Measurements from ENCODE around the gene GALNT14. TPM values are rescaled to one million over a fixed set of nuclear protein-coding genes. Genes with fewer than 3 reads are reported as not detected.

GALNT14 gene
- total and polyA plus RNA-seq, 9 of the 15 experiments (the other 6 are each of a cell fraction or from before 2014, with no cell fraction given) = 0.11 TPM; not detected in 8

- no peak for TF ChIP-seq SIN3A (IDR thresholded peaks at IDR 0.05; ENCODE audit: borderline replicate concordance in 2 of 2, control insufficient read depth in 1 of 2, low read depth in 2 of 2, low read length in 2 of 2)
- no peak for TF ChIP-seq ARHGAP35 (IDR thresholded peaks at IDR 0.05; ENCODE audit: partially characterized antibody)
- no peak for TF ChIP-seq CTBP1 (IDR thresholded peaks at IDR 0.05; ENCODE audit: borderline replicate concordance)
- no peak for TF ChIP-seq DPF2 (IDR thresholded peaks at IDR 0.05)
- no peak for TF ChIP-seq TRIM28 (IDR thresholded peaks at IDR 0.05)
- no peak for TF ChIP-seq NBN (IDR thresholded peaks at IDR 0.05; ENCODE audit: low read depth)
- no peak for TF ChIP-seq FOXP1 (CRISPR knock-in tag; IDR thresholded peaks at IDR 0.05)
- TF ChIP-seq POLR2G (IDR thresholded peaks at IDR 0.05; ENCODE audit: low read depth, low read length) = no peak
These were observed 266.1 kb downstream of the GALNT14 start (continued) for GRCh38 chr2:30871980-30872789.

GRCh38 chr2:30871440-30871839 is 266.8 kb downstream of the GALNT14 start:
- H3K4me3 ChIP-seq = no peak overlapping the region
- H3K27ac ChIP-seq (ENCODE audit: extremely low read depth, low read depth, low read length) = no peak overlapping the region
- H3K9me1 ChIP-seq (ENCODE audit: control insufficient read depth, insufficient read depth, low read length) = no peaks in the 10 kb centered on the region
- CTCF ChIA-PET (ENCODE audit: low intra/inter-chr PET ratio) = no interaction called here
- no peaks in the 10 kb centered on the region for H3K79me2 ChIP-seq (ENCODE audit: control insufficient read depth, insufficient read depth, low read length)
- BruUV-seq (replicated peaks) = no TSS peak
- WGBS (ENCODE audit: insufficient coverage, low coverage, missing lambda C conversion rate) = 0% methylated on average over 3 of the region's 3 CpGs
- in situ Hi-C loops (cut with MboI) = no loop called here
- H3K4me2 ChIP-seq (ENCODE audit: insufficient read depth, low read length) = no peak overlapping the region
- ATAC-seq (no peak), DNase-seq (ENCODE audit: extremely low read depth in 1 of 4, low spot score in 3 of 4) (no peak), FAIRE-seq (no peak)
- H3K9me3 ChIP-seq (replicated peaks; ENCODE audit: control insufficient read depth, insufficient read depth, low read depth, low read length) = no peaks in the 10 kb centered on the region
- no peak overlapping the region for H3K9ac ChIP-seq (ENCODE audit: insufficient read depth in 1 of 2, low read depth in 2 of 2, low read length in 2 of 2)
- H3K36me3 ChIP-seq (ENCODE audit: control insufficient read depth, insufficient read depth, low read length) = no peaks in the 10 kb centered on the region
- no peaks in the 10 kb centered on the region for H3K4me1 ChIP-seq (replicated peaks in 1 of 2; ENCODE audit: control insufficient read depth in 2 of 2, insufficient read depth in 2 of 2, low read length in 2 of 2)
- POLR2A ChIA-PET = interaction anchor here (1.4 kb wide), 1 partner anchor 29 kb away, joined by 5 read pairs; no protein-coding TSS in a partner anchor
- H3K27me3 ChIP-seq (ENCODE audit: control insufficient read depth in 2 of 2, insufficient read depth in 2 of 2, low read length in 2 of 2) = peaks cover 0 to 5% of the 10 kb centered on the region in 2 experiments; a peak in 2 of 5 replicates
- H4K20me1 ChIP-seq (replicated peaks; ENCODE audit: control insufficient read depth, insufficient read depth, low read length) = no peaks in the 10 kb centered on the region
- H2AFZ ChIP-seq (ENCODE audit: low read depth, low read length) = no peak overlapping the region
- intact Hi-C loops (cut with micrococcal nuclease) = no loop called here
- no peak for TF ChIP-seq ZNF184 (CRISPR knock-in tag; IDR thresholded peaks at IDR 0.05)
- no peak for TF ChIP-seq ZNF253 (CRISPR knock-in tag; conservative IDR thresholded peaks at IDR 0.05)
- TF ChIP-seq FOSL1 (tag; conservative IDR thresholded peaks at IDR 0.05) = no peak
- TF ChIP-seq TAF15 (IDR thresholded peaks at IDR 0.05; ENCODE audit: low read depth, low read length) = no peak
- TF ChIP-seq ESRRA (IDR thresholded peaks at IDR 0.05; ENCODE audit: borderline replicate concordance, low read depth) = no peak
- TF ChIP-seq ZNF395 (CRISPR knock-in tag; IDR thresholded peaks at IDR 0.05) = no peak
- no peak for TF ChIP-seq BACH1 (tag; IDR thresholded peaks at IDR 0.05)
- TF ChIP-seq NFXL1 (CRISPR knock-in tag; IDR thresholded peaks at IDR 0.05) = no peak
- TF ChIP-seq NCOR1 (IDR thresholded peaks at IDR 0.05) = no peak
- TF ChIP-seq, protein P1, sequence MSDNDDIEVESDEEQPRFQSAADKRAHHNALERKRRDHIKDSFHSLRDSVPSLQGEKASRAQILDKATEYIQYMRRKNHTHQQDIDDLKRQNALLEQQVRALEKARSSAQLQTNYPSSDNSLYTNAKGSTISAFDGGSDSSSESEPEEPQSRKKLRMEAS (CRISPR knock-in tag; IDR thresholded peaks at IDR 0.05) = no peak
- TF ChIP-seq ZNF561 (CRISPR knock-in tag; conservative IDR thresholded peaks at IDR 0.05) = no peak
- no peak for TF ChIP-seq YBX1 (IDR thresholded peaks at IDR 0.05)
- TF ChIP-seq GTF2F1 (IDR thresholded peaks at IDR 0.05; ENCODE audit: low read depth, low read length) = no peak
- TF ChIP-seq STAT5A (IDR thresholded peaks at IDR 0.05; ENCODE audit: borderline replicate concordance, low read length) = no peak
- TF ChIP-seq PPARD (CRISPR knock-in tag; IDR thresholded peaks at IDR 0.05) = no peak
- no peak for TF ChIP-seq FOXA1 (IDR thresholded peaks at IDR 0.05; ENCODE audit: borderline replicate concordance)
